ENCODE measurements around the gene PPP1R2C. TPM values are rescaled to one million over a fixed set of nuclear protein-coding genes. Genes with fewer than 3 reads are reported as not detected.

PPP1R2C gene
- total RNA-seq, 2 experiments from 2014 or later: not detected

DNA sequence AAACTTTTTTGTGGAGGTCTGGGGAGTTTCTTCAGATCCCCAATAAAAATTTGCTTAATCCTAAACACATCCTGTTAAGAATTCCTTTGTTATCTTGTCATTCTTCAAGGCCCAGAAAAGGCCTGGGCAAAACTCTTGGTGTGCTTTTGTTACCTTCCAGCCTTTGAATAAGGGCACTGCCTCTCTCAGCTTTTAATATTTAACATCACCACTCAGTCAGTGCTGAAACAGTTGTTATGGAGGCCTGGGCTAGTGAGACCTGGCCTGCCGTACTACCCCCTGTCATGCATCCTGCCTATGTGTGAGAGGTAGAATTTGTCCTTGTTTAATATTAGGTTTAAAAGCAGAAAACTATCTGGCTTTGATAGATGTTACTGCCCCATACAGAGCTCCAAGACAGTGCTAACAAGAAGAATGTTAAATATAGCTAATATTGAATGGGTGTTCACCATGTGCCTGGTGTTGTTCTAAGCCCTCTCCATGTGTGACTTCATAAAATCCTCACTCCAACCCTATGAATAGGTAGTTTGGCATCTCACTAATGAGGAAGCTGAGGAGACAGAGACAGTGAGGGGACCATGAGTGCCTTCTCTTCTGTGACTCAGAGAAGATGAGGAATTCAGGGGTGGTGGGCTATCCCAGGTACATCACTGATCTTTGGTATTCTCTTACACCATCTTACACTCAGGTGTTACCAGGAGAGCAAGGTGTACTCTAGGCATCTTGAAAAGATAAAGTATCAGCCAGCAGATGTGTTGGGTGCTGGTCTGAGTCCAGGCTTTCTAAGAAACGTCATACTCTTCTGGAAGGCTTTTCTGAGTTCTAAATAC lies 6.2 kb downstream of the PPP1R2C start:
- ChIA-PET CTCF (no interaction called here), POLR2A (no interaction called here)
- Mint-ChIP-seq H3K27me3 (no peaks in the 10 kb centered on the region), H3K36me3 (ENCODE audit: low read depth) (no peaks in the 10 kb centered on the region), H3K27ac (no peak overlapping the region), H3K4me1 (no peaks in the 10 kb centered on the region), H3K9me3 (no peaks in the 10 kb centered on the region), H3K4me3 (no peak overlapping the region)
- no peak for DNase-seq

DNA sequence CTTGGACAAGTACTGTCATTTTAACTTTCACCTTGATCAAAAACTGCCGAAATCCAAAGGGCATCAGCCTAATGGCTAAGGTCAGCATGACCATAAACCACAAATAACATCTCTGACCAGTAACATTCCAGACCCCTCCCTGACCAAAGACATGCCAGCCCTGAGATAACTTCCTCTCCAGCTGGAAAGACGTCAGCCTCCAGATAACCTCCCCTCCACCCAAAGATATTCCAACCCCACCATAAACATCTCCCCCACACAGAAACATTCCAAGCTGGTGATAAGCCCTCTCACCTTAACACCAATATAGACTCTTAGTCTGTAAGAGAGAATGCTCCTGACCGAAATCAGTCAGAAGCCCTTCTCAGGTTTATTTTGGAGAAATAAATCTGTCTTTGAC lies 7.4 kb downstream of the PPP1R2C start:
- DNase-seq: no peak
- ChIA-PET POLR2A (no interaction called here), CTCF (no interaction called here)
- Mint-ChIP-seq H3K4me3 (no peak overlapping the region), H3K9me3 (no peaks in the 10 kb centered on the region), H3K27me3 (no peaks in the 10 kb centered on the region), H3K4me1 (no peaks in the 10 kb centered on the region), H3K36me3 (ENCODE audit: low read depth) (no peaks in the 10 kb centered on the region), H3K27ac (no peak overlapping the region)

DNA sequence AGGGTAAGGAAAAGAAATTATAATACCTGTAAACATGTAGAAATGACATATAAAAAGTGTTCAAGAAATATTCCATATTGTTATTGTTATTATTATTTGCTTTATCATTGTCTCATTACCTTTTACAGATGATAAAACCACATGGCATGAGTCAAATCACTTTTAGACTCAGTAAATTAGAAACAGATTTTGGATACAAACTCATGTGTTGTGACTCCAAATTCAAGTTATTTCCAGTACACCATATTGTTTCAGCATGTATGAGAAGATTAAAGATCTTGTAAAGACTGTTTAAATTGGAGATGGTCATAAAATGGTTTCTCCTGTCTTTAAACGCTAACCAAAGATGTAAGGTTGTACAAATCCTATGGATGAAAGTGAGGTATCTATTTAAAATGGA lies 18.1 kb downstream of the PPP1R2C start:
- DNase-seq: no peak
- Mint-ChIP-seq H3K27ac (no peak overlapping the region), H3K9me3 (peaks cover 4% of the 10 kb centered on the region), H3K4me1 (no peaks in the 10 kb centered on the region), H3K36me3 (ENCODE audit: low read depth) (no peaks in the 10 kb centered on the region), H3K4me3 (no peak overlapping the region), H3K27me3 (no peaks in the 10 kb centered on the region)
- POLR2A ChIA-PET: no interaction called here
- CTCF ChIA-PET: no interaction called here

DNA sequence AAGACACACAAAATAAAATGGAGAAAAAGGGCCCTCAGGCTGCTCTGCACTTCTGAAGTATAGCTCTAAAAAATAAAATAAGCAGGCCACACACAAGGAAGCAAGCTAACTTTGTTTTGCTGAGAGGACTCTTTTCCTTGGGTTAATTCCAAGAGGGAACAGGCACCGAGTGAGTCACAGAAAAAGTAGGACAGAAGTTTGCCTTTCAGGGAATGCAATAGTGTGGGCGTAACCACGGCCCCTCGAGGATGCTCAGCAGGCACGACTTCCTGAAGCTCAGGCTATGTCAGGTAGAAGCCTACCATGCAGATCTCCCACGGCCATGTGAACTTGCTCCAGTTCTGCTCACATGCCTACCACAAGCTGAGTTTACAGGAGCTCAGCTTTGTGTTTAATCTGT lies 22.1 kb downstream of the PPP1R2C start:
- ChIA-PET CTCF (no interaction called here), POLR2A (no interaction called here)
- Mint-ChIP-seq H3K4me1 (no peaks in the 10 kb centered on the region), H3K27ac (no peak overlapping the region), H3K36me3 (ENCODE audit: low read depth) (no peaks in the 10 kb centered on the region), H3K9me3 (peaks cover 2% of the 10 kb centered on the region), H3K4me3 (no peak overlapping the region), H3K27me3 (no peaks in the 10 kb centered on the region)
- DNase-seq: no peak

DNA sequence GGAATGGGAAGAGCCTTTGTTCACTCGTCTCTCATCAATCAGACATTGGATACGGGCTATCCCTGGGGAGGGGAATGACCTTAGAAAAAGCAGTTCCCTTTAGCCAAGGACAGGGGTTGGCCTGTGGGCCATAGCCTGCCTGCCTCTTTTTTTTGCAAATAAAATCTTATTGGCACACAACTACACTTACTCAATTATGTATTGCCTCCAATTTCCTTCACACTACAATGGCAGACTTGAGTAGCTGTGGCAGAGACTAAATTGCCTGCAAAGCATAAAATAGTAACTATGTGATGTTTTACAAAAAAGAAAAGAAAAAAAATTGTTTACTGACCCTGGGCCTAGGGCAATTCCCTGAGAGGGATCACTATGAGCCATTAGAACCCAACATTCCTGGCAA lies 23.4 kb downstream of the PPP1R2C start:
- ChIA-PET CTCF (no interaction called here), POLR2A (no interaction called here)
- no peaks in the 10 kb centered on the region for H3K36me3 Mint-ChIP-seq (ENCODE audit: low read depth)
- H3K9me3 Mint-ChIP-seq: peaks cover 2% of the 10 kb centered on the region
- H3K27ac Mint-ChIP-seq: no peak overlapping the region
- H3K4me3 Mint-ChIP-seq: no peak overlapping the region
- H3K4me1 Mint-ChIP-seq: no peaks in the 10 kb centered on the region
- no peak for DNase-seq
- H3K27me3 Mint-ChIP-seq: no peaks in the 10 kb centered on the region

DNA sequence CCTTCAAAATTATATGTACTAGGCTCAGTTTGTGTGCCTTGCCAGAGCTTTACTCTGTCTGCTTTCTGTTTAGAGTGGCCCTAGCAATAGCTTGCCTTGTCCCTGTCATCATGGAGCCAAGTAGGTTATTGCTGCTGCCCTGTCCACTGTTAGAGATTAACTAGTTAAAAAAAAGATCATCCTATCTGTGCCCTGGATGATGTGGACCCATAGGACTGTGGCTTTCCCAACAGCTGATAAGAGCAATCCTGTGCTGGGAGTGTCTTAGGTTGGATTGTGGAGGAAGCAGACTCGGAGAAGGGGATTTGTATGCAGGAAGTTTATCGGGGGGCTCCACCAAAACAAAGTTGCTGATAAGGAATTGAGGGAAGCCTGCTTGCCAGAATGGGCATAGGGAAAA lies 23.8 kb downstream of the PPP1R2C start:
- Mint-ChIP-seq H3K4me3 (no peak overlapping the region), H3K36me3 (ENCODE audit: low read depth) (no peaks in the 10 kb centered on the region), H3K27me3 (no peaks in the 10 kb centered on the region), H3K9me3 (peaks cover 2% of the 10 kb centered on the region), H3K27ac (no peak overlapping the region), H3K4me1 (no peaks in the 10 kb centered on the region)
- ChIA-PET POLR2A (no interaction called here), CTCF (no interaction called here)
- no peak for DNase-seq

DNA sequence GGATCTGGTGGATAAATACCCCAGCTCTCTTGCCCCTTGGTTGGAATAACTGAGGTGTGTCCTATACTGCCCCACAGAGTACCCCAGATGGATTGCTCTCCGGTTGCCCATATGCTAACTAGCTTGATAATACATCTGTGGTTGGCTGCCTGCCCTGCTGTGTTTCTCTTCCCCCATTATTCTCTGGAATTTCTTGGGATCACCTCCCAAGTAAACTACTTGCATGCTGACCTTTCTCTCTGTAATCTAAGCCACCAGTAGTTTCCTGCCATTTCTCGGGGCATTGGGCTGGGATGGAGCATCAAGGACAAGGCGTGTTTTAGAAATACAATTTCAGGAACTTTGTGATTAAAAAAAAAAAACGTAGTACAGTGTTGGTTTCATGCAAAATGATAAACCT lies 25.2 kb downstream of the PPP1R2C start:
- Mint-ChIP-seq H3K27ac (no peak overlapping the region), H3K4me1 (no peaks in the 10 kb centered on the region), H3K36me3 (ENCODE audit: low read depth) (no peaks in the 10 kb centered on the region), H3K27me3 (no peaks in the 10 kb centered on the region), H3K4me3 (no peak overlapping the region), H3K9me3 (peaks cover 2% of the 10 kb centered on the region)
- CTCF ChIA-PET: no interaction called here
- POLR2A ChIA-PET: no interaction called here
- no peak for DNase-seq

DNA sequence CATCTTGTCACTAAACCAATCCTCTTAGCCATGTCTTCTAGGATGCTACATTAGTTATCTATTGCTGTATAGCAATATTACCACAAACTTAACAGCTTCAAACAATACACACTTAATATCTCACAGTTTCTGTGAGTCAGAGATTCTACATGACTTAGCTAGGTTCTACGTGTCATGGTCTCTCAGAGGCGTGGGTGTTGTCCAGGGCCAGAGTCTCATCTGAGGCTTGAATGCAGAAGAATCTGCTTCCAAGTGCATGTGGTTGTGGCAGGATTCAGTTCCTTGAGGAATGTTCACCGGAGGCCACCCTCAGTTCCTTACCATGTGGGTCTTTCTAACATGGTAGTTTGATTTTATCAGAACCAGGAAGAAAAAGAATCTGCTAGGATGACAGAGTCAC lies 26.4 kb downstream of the PPP1R2C start:
- no peak for DNase-seq
- Mint-ChIP-seq H3K27me3 (no peaks in the 10 kb centered on the region), H3K4me1 (no peaks in the 10 kb centered on the region), H3K36me3 (ENCODE audit: low read depth) (no peaks in the 10 kb centered on the region), H3K27ac (no peak overlapping the region), H3K4me3 (no peak overlapping the region), H3K9me3 (peaks cover 2% of the 10 kb centered on the region)
- ChIA-PET POLR2A (no interaction called here), CTCF (no interaction called here)

DNA sequence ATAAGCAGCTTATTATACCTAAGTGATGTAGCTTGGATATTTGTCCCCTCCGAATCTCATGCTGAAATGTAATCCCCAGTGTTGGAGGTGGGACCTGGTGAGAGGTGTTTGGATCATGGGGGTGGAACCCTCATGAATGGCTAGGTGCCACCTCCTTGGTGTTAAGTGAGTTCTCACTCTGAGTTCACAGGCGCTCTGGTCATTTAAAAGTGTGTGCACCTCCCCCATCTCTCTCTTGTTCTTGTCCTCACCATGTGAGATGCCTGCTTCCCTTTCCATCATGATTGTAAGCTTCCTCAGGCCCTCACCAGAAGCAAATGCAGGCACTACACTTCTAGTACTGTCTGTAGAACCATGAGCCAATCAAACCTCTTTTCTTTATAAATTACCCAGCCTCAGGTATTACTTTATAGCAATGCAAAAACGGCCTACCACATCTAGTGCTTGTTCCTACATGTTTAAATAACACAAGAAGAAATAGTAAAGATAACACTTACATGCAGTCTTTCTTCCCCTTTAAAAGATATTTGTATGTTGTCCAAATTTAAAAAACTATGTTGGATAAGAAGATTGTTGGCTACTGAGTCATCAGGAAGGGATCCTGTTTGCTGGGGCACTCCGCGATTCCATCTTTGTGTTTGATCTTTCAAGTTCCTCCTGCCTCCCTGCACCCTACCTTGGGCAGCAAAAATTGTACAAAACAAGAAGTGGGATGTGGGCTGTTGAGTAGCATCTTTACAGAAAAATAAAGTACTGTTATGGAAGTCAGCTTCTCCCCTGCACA lies 29.7 kb downstream of the PPP1R2C start:
- DNase-seq: no peak
- Mint-ChIP-seq H3K36me3 (ENCODE audit: low read depth) (no peaks in the 10 kb centered on the region), H3K4me1 (no peaks in the 10 kb centered on the region), H3K27me3 (no peaks in the 10 kb centered on the region), H3K4me3 (no peak overlapping the region), H3K9me3 (no peaks in the 10 kb centered on the region), H3K27ac (no peak overlapping the region)
- ChIA-PET CTCF (no interaction called here), POLR2A (no interaction called here)

DNA sequence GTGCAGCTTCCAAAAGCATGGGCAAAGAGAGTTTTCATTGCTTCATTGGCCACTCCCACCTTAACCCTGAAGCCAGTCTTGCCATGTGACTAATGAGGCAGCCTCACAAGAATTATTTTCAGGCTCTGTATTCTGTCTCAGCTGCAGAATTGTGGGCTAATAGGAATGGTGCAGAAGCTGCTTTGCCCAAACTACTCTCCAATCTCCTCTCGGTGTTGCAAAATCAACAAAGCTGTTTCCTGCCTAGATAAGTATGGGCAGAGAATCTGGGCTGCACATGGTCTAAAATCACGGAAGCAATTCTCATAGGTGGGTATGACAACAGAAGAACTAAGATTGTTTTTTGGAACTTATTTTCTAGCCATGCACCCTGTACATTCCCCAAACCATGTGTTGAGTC lies 31.4 kb downstream of the PPP1R2C start:
- no peaks in the 10 kb centered on the region for H3K27me3 Mint-ChIP-seq
- DNase-seq: no peak
- no peaks in the 10 kb centered on the region for H3K4me1 Mint-ChIP-seq
- no peaks in the 10 kb centered on the region for H3K9me3 Mint-ChIP-seq
- ChIA-PET CTCF (no interaction called here), POLR2A (no interaction called here)
- no peak overlapping the region for H3K27ac Mint-ChIP-seq
- no peaks in the 10 kb centered on the region for H3K36me3 Mint-ChIP-seq (ENCODE audit: low read depth)
- H3K4me3 Mint-ChIP-seq: no peak overlapping the region

DNA sequence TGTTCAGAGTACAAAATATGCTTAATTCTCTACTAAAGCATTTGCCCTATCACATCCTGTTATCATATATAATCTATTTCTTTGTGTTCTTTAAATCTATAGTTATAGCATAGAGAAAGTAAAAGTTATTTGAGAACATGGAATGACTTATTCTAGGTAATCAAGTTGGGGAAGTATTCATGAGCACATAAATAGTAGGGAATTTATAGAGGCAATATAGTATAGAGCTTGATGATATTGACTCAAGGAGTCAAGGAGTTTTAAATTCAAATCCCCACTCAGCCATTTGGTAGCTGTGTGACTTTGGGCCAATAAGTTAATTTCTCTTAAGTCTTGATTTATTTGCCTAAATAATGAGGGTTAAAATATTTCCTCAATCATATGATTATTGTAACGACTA lies 37.5 kb downstream of the PPP1R2C start:
- no peak for DNase-seq
- Mint-ChIP-seq H3K27me3 (no peaks in the 10 kb centered on the region), H3K27ac (no peak overlapping the region), H3K9me3 (no peaks in the 10 kb centered on the region), H3K4me1 (peaks cover 6% of the 10 kb centered on the region), H3K4me3 (no peak overlapping the region), H3K36me3 (ENCODE audit: low read depth) (no peaks in the 10 kb centered on the region)
- POLR2A ChIA-PET: no interaction called here
- CTCF ChIA-PET: no interaction called here

DNA sequence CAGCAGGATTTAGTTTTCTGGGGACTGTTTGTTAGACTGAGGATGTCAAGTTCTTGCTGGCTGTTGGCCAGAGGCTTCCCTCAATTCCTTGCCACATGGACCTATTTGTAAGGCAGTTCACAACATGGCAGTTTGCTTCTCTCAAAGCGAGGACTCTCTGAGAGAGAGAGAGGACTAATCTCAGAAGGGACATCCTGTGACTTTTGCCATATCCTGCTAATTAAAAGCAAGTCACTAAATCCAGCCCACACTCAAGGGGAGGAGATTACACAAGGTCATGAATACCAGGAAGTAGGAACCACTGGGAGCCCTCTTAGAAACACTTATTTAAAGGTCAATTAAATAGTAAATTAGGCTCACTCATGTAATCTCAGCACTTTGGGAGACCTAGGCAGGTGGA lies 38.2 kb downstream of the PPP1R2C start:
- ChIA-PET POLR2A (no interaction called here), CTCF (no interaction called here)
- Mint-ChIP-seq H3K27me3 (no peaks in the 10 kb centered on the region), H3K36me3 (ENCODE audit: low read depth) (no peaks in the 10 kb centered on the region), H3K27ac (no peak overlapping the region), H3K4me3 (no peak overlapping the region), H3K4me1 (peaks cover 6% of the 10 kb centered on the region), H3K9me3 (no peaks in the 10 kb centered on the region)
- no peak for DNase-seq

DNA sequence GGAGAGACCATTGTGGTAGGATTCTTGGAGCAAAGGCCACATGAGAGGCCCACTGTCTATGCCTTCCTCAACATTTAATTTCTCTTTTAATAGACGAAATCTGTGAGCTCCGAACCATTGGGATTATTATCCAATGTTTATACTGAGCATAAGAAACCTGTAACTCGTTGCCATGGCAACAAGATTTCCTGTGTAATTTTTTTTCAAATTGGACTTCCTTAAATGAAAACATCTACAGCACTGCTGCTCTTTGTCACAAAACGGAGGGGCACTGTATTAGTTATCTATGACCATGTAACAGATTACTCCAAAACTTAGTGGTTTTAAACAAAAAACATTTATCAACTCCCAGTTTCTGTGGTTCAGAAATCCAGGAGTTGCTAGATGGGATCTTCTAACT lies 38.7 kb downstream of the PPP1R2C start:
- POLR2A ChIA-PET: no interaction called here
- H3K36me3 Mint-ChIP-seq (ENCODE audit: low read depth): no peaks in the 10 kb centered on the region
- CTCF ChIA-PET: no interaction called here
- no peak overlapping the region for H3K27ac Mint-ChIP-seq
- no peaks in the 10 kb centered on the region for H3K27me3 Mint-ChIP-seq
- peaks cover 6% of the 10 kb centered on the region for H3K4me1 Mint-ChIP-seq
- H3K4me3 Mint-ChIP-seq: no peak overlapping the region
- no peaks in the 10 kb centered on the region for H3K9me3 Mint-ChIP-seq
- no peak for DNase-seq

DNA sequence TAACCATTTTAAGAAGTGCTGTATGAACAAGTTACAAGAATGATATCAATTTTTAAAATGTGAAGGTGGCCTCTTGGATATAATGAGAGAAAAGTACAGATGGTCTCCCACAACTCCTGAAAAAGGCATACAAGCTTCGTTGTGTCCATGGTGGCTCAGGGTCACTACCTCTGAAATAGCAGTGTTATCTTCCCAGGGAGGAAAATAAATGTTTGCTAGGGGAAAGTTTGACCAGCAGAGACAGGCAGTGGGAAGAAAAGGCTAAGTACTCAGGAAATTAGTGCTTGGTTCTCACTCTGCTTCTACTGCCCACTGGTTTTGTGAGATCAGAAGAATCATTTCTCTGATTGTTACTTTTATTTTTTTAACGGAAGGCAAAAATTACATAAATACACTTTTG lies 39.4 kb downstream of the PPP1R2C start:
- Mint-ChIP-seq H3K36me3 (ENCODE audit: low read depth) (no peaks in the 10 kb centered on the region), H3K4me1 (peaks cover 6% of the 10 kb centered on the region), H3K9me3 (no peaks in the 10 kb centered on the region), H3K27me3 (no peaks in the 10 kb centered on the region), H3K27ac (no peak overlapping the region), H3K4me3 (no peak overlapping the region)
- CTCF ChIA-PET: no interaction called here
- no peak for DNase-seq
- POLR2A ChIA-PET: no interaction called here

All from activated CD4-positive, alpha-beta memory T cell treated with anti-CD3 and anti-CD28 coated beads, Interleukin-2, amount 10 ng/mL, durations not matched to agents 7 days and 5 days (primary cell).